DND-41 (cell line): ENCODE measurements around the gene FGFBP2.

ENCODE experiments used
- EZH2 ChIP-seq: IDR thresholded peaks from 3 replicates; pipeline ENCODE4 v1.6.1; 2012; ENCODE audit warnings: borderline replicate concordance, low read depth, mild to moderate bottlenecking, moderate library complexity, low read length, inconsistent platforms; ENCODE audit not compliant: severe bottlenecking
- TF ChIP-seq, protein P1 (sequence below): IDR thresholded peaks from 2 replicates; pipeline ENCODE4 v1.5.1; 2012; ENCODE audit warnings: borderline replicate concordance, low read length, moderate library complexity, mild to moderate bottlenecking; ENCODE audit not compliant: poor library complexity, severe bottlenecking; ENCODE audit errors: extremely low read depth

DNA sequence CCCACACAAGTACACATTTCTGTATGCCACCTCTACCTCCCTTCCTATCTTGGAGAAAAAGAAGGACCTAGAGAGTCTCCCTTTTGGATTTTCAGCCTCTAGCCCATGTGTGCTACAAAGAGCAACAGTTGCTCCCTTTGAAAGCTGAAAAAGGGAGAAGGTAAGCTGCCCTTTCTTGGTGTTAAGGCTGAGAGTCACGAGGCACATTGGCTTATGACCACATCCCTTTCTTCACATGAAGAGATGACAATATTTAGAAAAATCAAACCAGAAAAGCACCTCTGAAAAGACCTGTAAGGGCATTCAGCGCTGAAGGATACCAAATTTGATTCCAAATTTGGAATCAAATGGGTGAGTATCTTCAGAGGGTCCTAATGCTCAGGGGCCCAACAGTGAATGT is 18.1 kb downstream of the FGFBP2 start:
- TF ChIP-seq EZH2 = no peak
- TF ChIP-seq, protein P1, sequence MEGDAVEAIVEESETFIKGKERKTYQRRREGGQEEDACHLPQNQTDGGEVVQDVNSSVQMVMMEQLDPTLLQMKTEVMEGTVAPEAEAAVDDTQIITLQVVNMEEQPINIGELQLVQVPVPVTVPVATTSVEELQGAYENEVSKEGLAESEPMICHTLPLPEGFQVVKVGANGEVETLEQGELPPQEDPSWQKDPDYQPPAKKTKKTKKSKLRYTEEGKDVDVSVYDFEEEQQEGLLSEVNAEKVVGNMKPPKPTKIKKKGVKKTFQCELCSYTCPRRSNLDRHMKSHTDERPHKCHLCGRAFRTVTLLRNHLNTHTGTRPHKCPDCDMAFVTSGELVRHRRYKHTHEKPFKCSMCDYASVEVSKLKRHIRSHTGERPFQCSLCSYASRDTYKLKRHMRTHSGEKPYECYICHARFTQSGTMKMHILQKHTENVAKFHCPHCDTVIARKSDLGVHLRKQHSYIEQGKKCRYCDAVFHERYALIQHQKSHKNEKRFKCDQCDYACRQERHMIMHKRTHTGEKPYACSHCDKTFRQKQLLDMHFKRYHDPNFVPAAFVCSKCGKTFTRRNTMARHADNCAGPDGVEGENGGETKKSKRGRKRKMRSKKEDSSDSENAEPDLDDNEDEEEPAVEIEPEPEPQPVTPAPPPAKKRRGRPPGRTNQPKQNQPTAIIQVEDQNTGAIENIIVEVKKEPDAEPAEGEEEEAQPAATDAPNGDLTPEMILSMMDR = no peak
